Liver (tissue), 9 donors: ENCODE results near the gene SLC16A2. TPM values are rescaled to one million over a fixed set of nuclear protein-coding genes. Genes with fewer than 3 reads are reported as not detected.
A peak's percentile ranks its signal among the peaks of the same experiment; 100 is the strongest.

Experiments
- DNase-seq: peaks from one replicate; pipeline ENCODE4 v3.0.0-alpha.2; 2017; ENCODE audit warnings: low spot score
- H3K27ac ChIP-seq, 2 donors: one replicate each; pipeline ENCODE4 v1.7.0; 2013; ENCODE audit warnings: inconsistent platforms in 2 of 2, low read length in 2 of 2, control low read depth in 1 of 2, low read depth in 1 of 2, mild to moderate bottlenecking in 1 of 2
- H3K27me3 ChIP-seq, 4 donors: one replicate each; pipeline versions ENCODE4 v1.6.1 to v1.7.0; 2013; ENCODE audit warnings: low read length in 3 of 4, inconsistent platforms in 1 of 4, mild to moderate bottlenecking in 1 of 4, moderate library complexity in 1 of 4; ENCODE audit not compliant: control insufficient read depth in 4 of 4, insufficient read depth in 4 of 4
- H3K36me3 ChIP-seq, 4 donors: one replicate each; pipeline versions ENCODE4 v1.6.1 to v1.7.0; 2013; ENCODE audit warnings: low read length in 3 of 4, mild to moderate bottlenecking in 3 of 4, low read depth in 1 of 4, moderate library complexity in 1 of 4; ENCODE audit not compliant: control insufficient read depth in 4 of 4, insufficient read depth in 3 of 4
- H3K4me1 ChIP-seq, 4 donors: one replicate each; pipeline versions ENCODE4 v1.6.1 to v1.7.0; 2013; ENCODE audit warnings: low read length in 3 of 4, mild to moderate bottlenecking in 3 of 4, moderate library complexity in 1 of 4; ENCODE audit not compliant: control insufficient read depth in 4 of 4, insufficient read depth in 4 of 4
- H3K4me3 ChIP-seq, 3 donors: one replicate each; pipeline versions ENCODE4 v1.6.1 to v1.7.0; 2013; ENCODE audit warnings: low read length in 3 of 3, control low read depth in 1 of 3, low read depth in 1 of 3, mild to moderate bottlenecking in 1 of 3
- H3K9ac ChIP-seq, 2 donors: one replicate each; pipeline ENCODE4 v1.7.0; 2013; ENCODE audit warnings: low read length in 2 of 2, mild to moderate bottlenecking in 2 of 2, moderate library complexity in 2 of 2, control low read depth in 1 of 2, low read depth in 1 of 2
- H3K9me3 ChIP-seq, 4 donors: one replicate each; pipeline versions ENCODE4 v1.6.1 to v1.7.0; 2013; ENCODE audit warnings: low read length in 3 of 4; ENCODE audit not compliant: control insufficient read depth in 4 of 4
- CTCF ChIP-seq: fragments of 150-350 bp; IDR thresholded peaks from 2 replicates; pipeline ENCODE4 v1.5.1; 2017; ENCODE audit warnings: improper control_type of control experiment, low read depth, low read length; ENCODE audit not compliant: missing input control
- FOXA1 ChIP-seq: IDR thresholded peaks from 2 replicates; pipeline ENCODE4 v1.6.1; 2016; ENCODE audit warnings: antibody characterized with exemption
- FOXA2 ChIP-seq: IDR thresholded peaks from 2 replicates; pipeline ENCODE4 v1.6.1; 2016; ENCODE audit warnings: antibody characterized with exemption
- GABPA ChIP-seq, 2 donors: IDR thresholded peaks in 1 of 2; conservative IDR thresholded peaks in 1 of 2; 2 replicates each; pipeline ENCODE4 v1.6.1; 2016; ENCODE audit warnings: antibody characterized with exemption in 2 of 2, mild to moderate bottlenecking in 1 of 2, moderate library complexity in 1 of 2
- HNF4A ChIP-seq, 2 donors: conservative IDR thresholded peaks; 2 replicates each; pipeline ENCODE4 v1.6.1; 2016; ENCODE audit warnings: antibody characterized with exemption in 2 of 2, mild to moderate bottlenecking in 2 of 2
- HNF4G ChIP-seq: IDR thresholded peaks from 2 replicates; pipeline ENCODE4 v1.6.1; 2016; ENCODE audit warnings: antibody characterized with exemption
- JUND ChIP-seq, 2 donors: IDR thresholded peaks; 2 replicates each; pipeline ENCODE4 v1.6.1; 2016; ENCODE audit warnings: antibody characterized with exemption in 2 of 2
- NR2F2 ChIP-seq: IDR thresholded peaks from 2 replicates; pipeline ENCODE4 v1.6.1; 2016; ENCODE audit warnings: antibody characterized with exemption
- RAD21 ChIP-seq, 2 donors: IDR thresholded peaks; 2 replicates each; pipeline ENCODE4 v1.6.1; 2016; ENCODE audit warnings: antibody characterized with exemption in 2 of 2, mild to moderate bottlenecking in 2 of 2
- REST ChIP-seq: IDR thresholded peaks from 2 replicates; pipeline ENCODE4 v1.6.1; 2016; ENCODE audit warnings: antibody characterized with exemption, mild to moderate bottlenecking
- RXRA ChIP-seq, 2 donors: IDR thresholded peaks; 2 replicates each; pipeline ENCODE4 v1.6.1; 2017 to 2018; ENCODE audit warnings: antibody characterized with exemption in 2 of 2, mild to moderate bottlenecking in 1 of 2
- SP1 ChIP-seq: IDR thresholded peaks from 2 replicates; pipeline ENCODE4 v1.6.1; 2018; ENCODE audit warnings: antibody characterized with exemption, mild to moderate bottlenecking
- YY1 ChIP-seq: IDR thresholded peaks from 2 replicates; pipeline ENCODE4 v1.6.1; 2016; ENCODE audit warnings: antibody characterized with exemption, mild to moderate bottlenecking
- ZBTB33 ChIP-seq: IDR thresholded peaks from 2 replicates; pipeline ENCODE4 v1.6.1; 2016; ENCODE audit warnings: antibody characterized with exemption
- WGBS: extraction: QIAGEN DNeasy Blood & Tissue Kit; methylation state at CpG from one replicate; pipeline ENCODE4 v1.1.7; 2013; 5-methylcytosine and 5-hydroxymethylcytosine counted together
- polyA plus RNA-seq, 2 donors: library from polyadenylated mRNA; stranded (reverse) in 1 of 2; unstranded in 1 of 2; fragments of 200-250 nt in 1 of 2; fragments of >200 nt in 1 of 2; fragmentation: Nextera tagmentation in 1 of 2; extraction: Ambion mirVana in 1 of 2; gene quantifications; one replicate each; pipeline versions ENCODE4 v1.2.1 to v1.2.3, GENCODE V29; 2013 to 2015
- total RNA-seq, 2 donors: library from RNA; depleted of rRNA; stranded (reverse); fragments of >200 nt; gene quantifications; one replicate each; pipeline ENCODE4 v1.2.3, GENCODE V29; 2014
- TF ChIP-seq, protein P1 (sequence below): IDR thresholded peaks from 2 replicates; pipeline ENCODE4 v1.6.1; 2016; ENCODE audit warnings: antibody characterized with exemption
- donor health status: healthy.
- donor health status: healthy.
- donor health status: healthy.
- donor health status: healthy.
- donor health status: healthy.

The SLC16A2 gene
- total and polyA plus RNA-seq, 4 donors = 10.0 to 32.7 (median 21.9) TPM

GRCh38 chrX:74536152-74536831, 115.0 kb downstream of the SLC16A2 start:
- TF ChIP-seq NR2F2 (no peak), FOXA2 (no peak), RXRA (IDR thresholded peaks at IDR 0.05) (no peak), YY1 (peak; percentile 26), CTCF (peak; percentile 43), HNF4G (no peak), SP1 (no peak)
- TF ChIP-seq, protein P1, sequence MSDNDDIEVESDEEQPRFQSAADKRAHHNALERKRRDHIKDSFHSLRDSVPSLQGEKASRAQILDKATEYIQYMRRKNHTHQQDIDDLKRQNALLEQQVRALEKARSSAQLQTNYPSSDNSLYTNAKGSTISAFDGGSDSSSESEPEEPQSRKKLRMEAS = no peak
- Histone ChIP-seq H3K27ac (peak overlapping the region; percentile 79 to 88), H3K4me3 (peak overlapping the region; percentile 59 to 66 (median 63)), H3K9ac (peak overlapping the region; percentile 14 to 37), H3K9me3 (no peaks in the 10 kb centered on the region), H3K36me3 (peaks cover 0 to 2% (median 0%) of the 10 kb centered on the region in 4 donors), H3K4me1 (peaks cover 0 to 19% (median 11%) of the 10 kb centered on the region in 4 donors), H3K27me3 (no peaks in the 10 kb centered on the region)
- peak; percentile 63 for DNase-seq
- WGBS = under 1% methylated on average over 48 of the region's 48 CpGs

DNA sequence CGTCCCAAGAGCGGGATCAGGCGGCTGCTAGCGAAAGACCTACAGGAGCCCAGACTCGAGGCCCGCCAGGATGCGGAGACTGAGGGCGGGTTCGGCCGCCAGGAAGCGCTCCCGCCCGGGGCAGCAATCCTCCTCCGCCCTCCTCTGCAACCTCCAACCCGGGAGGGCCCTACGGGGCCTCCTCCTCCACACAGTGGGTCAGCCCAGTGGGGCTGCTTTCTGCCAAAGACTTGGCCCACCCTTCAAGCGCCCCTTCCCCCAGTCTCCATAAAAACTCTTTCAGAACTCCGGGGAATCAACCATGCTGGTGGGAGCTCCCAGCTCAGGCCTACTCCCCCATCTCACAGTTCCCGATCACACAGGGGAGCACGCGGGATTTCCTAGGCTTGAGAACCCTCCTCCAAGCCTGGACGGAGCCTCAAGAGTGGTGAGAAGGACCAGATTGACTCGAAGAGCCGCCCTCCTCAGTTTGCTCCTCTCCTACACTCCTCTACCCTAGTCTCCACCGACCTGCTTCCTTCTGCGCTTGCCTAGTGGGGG, 115.6 kb downstream of the SLC16A2 start:
- Histone ChIP-seq H3K9me3 (no peaks in the 10 kb centered on the region), H3K27ac (peak overlapping the region; percentile 79 to 88), H3K36me3 (peaks cover 0 to 1% (median 0%) of the 10 kb centered on the region in 4 donors), H3K9ac (peak overlapping the region; percentile 26 to 31), H3K4me3 (peak overlapping the region in 2 of 3 donors; percentile 63 to 66), H3K4me1 (peaks cover 0 to 19% (median 11%) of the 10 kb centered on the region in 4 donors), H3K27me3 (no peaks in the 10 kb centered on the region)
- TF ChIP-seq FOXA2 = no peak
- no peak for TF ChIP-seq HNF4G
- TF ChIP-seq RAD21 (IDR thresholded peaks at IDR 0.05) = peak in 1 of 2 donors; percentile 16
- DNase-seq = no peak
- WGBS = 25% methylated on average over 26 of the region's 26 CpGs

- DNase-seq = no peak
- Histone ChIP-seq H3K27ac (no peak overlapping the region), H3K9ac (no peak overlapping the region), H3K36me3 (no peaks in the 10 kb centered on the region), H3K9me3 (no peaks in the 10 kb centered on the region), H3K4me3 (no peak overlapping the region), H3K4me1 (peaks cover 0 to 7% (median 3%) of the 10 kb centered on the region in 4 donors), H3K27me3 (no peaks in the 10 kb centered on the region)
- WGBS = 77% methylated on average over 2 of the region's 2 CpGs
- TF ChIP-seq HNF4A (conservative IDR thresholded peaks at IDR 0.05) (no peak), JUND (IDR thresholded peaks at IDR 0.05) (no peak), FOXA1 (no peak), SP1 (no peak), HNF4G (no peak), REST (no peak), ZBTB33 (no peak), RAD21 (IDR thresholded peaks at IDR 0.05) (no peak), GABPA (IDR thresholded peaks at IDR 0.05 in 1 of 2, conservative IDR thresholded peaks at IDR 0.05 in 1 of 2) (no peak), NR2F2 (no peak), YY1 (no peak)
- TF ChIP-seq, protein P1 = no peak
Measured at GRCh38 chrX:74540635-74541249, 119.4 kb downstream of the SLC16A2 start.
